PFSK-1 (cell line): ENCODE measurements around the gene LONP1.

Experiments
- POLR2AphosphoS5 ChIP-seq: IDR thresholded peaks from 2 replicates; pipeline ENCODE4 v1.6.1; 2012; ENCODE audit warnings: low read depth, mild to moderate bottlenecking, control low read depth, low read length, moderate library complexity
- TAF1 ChIP-seq: IDR thresholded peaks from 2 replicates; pipeline ENCODE4 v1.6.1; 2012; ENCODE audit warnings: low read length, control low read depth, borderline replicate concordance; ENCODE audit not compliant: insufficient read depth

DNA sequence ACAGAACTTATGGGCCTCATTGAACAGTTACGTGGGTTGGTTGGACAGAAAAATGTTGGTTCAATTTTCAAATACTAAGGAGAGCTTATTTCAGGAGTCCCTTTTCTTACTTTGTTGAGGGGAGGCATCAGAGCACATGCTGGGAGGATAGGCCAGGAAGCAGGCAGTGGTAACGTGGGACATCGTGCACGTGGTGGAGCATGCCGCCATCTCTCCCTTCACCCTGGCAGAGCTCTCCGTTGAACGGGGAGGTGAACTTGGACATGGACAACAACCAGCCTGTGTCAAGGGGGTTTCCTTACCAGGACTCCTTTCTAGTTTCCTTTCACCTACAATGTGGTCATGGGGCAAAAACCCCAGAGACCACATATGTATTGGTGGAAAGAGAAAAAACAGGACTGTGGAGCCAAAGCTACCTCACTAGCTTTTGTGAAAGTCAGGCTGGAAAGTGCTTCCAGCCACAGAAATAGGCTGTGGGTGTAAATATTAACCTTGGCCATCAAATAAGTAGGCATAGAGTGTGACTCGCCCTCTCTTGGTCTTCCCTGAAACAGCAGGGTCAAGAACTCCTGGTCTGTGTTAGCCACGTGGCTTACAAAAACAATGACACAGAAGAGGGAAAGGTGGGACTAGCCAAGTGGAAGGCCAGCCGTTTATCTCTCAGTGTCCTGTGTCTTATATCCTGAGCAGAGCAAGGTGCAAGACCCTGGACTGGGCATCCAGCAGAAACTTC lies 54.0 kb downstream of the LONP1 start:
- no peak for TF ChIP-seq POLR2AphosphoS5
- no peak for TF ChIP-seq TAF1
